GM08714 (cell line): ENCODE data around the gene RSRC1.

Source experiments
- H3K4me3 ChIP-seq: fragments of 200-500 bp; sonication (Bioruptor generic); 2 replicates; pipeline ENCODE4 v1.5.1; 2014; ENCODE audit warnings: mild to moderate bottlenecking, low read length, inconsistent platforms
- ZNF274 ChIP-seq: IDR thresholded peaks from 2 replicates; pipeline ENCODE4 v1.6.1; 2012; ENCODE audit warnings: mild to moderate bottlenecking, low read depth, low read length

Gene RSRC1

GRCh38 chr3:158565076-158565475, 455.2 kb downstream of the RSRC1 start:
- TF ChIP-seq ZNF274: no peak
- H3K4me3 ChIP-seq: no peak overlapping the region

GRCh38 chr3:158568784-158569183, 458.9 kb downstream of the RSRC1 start:
- TF ChIP-seq ZNF274: no peak
- no peak overlapping the region for H3K4me3 ChIP-seq

DNA sequence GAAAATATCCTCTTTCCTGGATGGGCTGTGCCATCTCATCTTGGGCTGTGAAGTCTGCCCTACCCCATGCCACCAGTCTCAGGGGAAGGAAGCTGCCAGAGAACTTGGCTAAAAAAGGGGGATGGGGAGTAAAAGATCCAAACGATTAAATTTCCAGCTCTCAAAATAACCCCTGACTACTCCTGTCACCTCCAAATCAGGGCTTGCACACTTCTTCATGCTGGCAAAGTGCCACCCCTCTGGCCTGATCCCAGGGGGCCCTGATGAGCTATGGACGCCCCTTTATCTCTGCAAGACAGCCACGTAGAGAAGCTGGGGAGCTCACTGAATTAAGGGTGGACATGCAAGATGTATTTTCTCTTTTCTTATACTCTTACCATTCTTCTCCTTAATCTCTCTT, 459.9 kb downstream of the RSRC1 start:
- no peak for TF ChIP-seq ZNF274
- no peak overlapping the region for H3K4me3 ChIP-seq

DNA sequence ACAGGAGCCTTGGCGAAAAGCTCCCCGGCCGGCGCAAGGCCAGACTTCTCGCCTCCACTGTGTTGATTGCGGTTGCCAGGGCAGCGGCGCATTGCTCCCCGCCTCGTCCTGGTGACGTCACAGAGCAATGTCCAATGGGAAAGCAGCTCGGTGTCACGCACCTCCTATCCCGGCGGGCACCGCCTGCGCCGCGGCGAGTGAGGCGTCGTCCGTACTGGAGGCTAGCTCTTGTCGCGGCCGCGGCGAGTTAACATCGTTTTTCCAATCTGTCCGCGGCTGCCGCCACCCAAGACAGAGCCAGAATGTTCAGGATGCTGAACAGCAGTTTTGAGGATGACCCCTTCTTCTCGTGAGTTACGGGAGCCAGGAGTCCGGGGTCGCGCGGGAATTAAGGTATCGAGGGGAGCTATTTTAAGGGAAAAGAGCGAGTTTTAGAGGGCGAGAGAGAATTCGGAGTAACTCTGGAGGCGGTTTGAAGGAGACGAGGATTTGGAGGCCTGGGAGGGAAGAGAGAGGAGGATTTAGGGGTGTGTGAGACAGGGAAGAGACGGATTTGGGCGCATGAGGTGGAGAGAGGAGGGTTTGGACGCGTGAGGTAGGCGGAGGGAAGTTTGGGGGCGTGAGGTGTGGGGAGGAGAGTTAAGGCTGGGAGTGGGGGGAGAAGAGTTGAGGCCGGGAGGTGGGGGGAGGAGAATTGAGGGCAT, 461.3 kb downstream of the RSRC1 start, which contains the start of gene MLF1:
MLF1 (plus strand) TSS at position 196 of the 704 bp plus-strand sequence; CDS start at position 303, 107 bp downstream.
- peak within 1 kb of the TSS; percentile 55; the same call in 1 of the 2 replicates for H3K4me3 ChIP-seq
- TF ChIP-seq ZNF274: no peak

GRCh38 chr3:158571969-158572765, 462.3 kb downstream of the RSRC1 start:
- no peak overlapping the region for H3K4me3 ChIP-seq
- no peak for TF ChIP-seq ZNF274

DNA sequence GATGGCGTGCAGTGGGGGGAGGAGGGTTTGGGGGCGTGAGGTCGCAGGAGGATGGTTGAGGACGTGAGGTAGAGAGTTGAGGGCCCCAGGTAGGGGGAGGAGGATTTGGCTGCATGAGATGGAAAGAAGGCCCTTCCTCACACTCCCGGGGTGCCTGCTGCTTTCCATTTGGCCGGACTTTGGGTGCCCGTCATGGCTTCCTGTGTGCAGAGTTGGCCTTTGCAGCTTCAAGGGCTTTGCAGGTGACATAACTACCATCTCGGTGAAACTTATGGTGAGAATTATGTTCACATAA, 462.8 kb downstream of the RSRC1 start:
- no peak overlapping the region for H3K4me3 ChIP-seq
- no peak for TF ChIP-seq ZNF274

GRCh38 chr3:158573714-158574113, 463.8 kb downstream of the RSRC1 start:
- H3K4me3 ChIP-seq: no peak overlapping the region
- no peak for TF ChIP-seq ZNF274

- H3K4me3 ChIP-seq: no peak overlapping the region
Measured at GRCh38 chr3:158574646-158575045, 464.8 kb downstream of the RSRC1 start.

GRCh38 chr3:158590223-158590622, 480.3 kb downstream of the RSRC1 start:
- no peak overlapping the region for H3K4me3 ChIP-seq

More at GRCh38 chr3:158574646-158575045, 464.8 kb downstream of the RSRC1 start:
- TF ChIP-seq ZNF274: no peak

More at GRCh38 chr3:158590223-158590622, 480.3 kb downstream of the RSRC1 start:
- TF ChIP-seq ZNF274: no peak
